ENCODE data around the gene PDZK1IP1. TPM values are rescaled to one million over a fixed set of nuclear protein-coding genes. Genes with fewer than 3 reads are reported as not detected.

The PDZK1IP1 gene
- polyA plus RNA-seq, 1 donor (not counting 4 experiments of a cell fraction or from before 2014, with no cell fraction given): 1.5 TPM

DNA sequence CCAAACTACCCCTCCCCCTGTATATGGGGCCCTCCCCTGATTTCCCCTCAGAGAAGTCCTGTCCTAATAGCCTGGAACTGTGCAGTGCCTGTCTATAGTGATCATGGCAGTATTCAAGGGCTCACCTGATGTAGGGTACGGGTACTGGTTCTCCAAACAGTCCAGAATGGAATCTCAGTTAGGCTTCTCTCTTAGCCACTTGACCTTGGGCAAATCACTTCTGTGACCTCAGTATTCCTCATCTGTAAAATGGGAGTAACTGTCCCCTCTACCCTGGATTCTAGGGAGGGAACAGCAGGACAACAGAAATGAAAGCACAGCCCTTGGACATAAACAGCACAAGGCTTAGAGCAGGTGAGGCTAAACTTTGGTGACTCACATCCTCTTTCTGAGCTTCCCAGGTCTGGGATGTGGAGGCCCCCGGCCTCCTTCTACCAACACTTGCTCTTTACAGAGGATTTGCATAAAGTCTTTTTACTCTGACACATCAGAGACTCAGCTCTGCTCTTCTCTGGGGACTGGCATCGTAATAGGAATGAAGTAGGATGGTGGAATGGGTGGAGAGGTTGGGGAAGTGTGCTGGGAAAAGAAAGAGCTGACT is 20.0 kb upstream of the PDZK1IP1 start:
- TF ChIP-seq, protein P1, sequence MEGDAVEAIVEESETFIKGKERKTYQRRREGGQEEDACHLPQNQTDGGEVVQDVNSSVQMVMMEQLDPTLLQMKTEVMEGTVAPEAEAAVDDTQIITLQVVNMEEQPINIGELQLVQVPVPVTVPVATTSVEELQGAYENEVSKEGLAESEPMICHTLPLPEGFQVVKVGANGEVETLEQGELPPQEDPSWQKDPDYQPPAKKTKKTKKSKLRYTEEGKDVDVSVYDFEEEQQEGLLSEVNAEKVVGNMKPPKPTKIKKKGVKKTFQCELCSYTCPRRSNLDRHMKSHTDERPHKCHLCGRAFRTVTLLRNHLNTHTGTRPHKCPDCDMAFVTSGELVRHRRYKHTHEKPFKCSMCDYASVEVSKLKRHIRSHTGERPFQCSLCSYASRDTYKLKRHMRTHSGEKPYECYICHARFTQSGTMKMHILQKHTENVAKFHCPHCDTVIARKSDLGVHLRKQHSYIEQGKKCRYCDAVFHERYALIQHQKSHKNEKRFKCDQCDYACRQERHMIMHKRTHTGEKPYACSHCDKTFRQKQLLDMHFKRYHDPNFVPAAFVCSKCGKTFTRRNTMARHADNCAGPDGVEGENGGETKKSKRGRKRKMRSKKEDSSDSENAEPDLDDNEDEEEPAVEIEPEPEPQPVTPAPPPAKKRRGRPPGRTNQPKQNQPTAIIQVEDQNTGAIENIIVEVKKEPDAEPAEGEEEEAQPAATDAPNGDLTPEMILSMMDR (optimal IDR thresholded peaks at IDR 0.05 in 1 of 3, IDR thresholded peaks at IDR 0.05 in 1 of 3, conservative IDR thresholded peaks at IDR 0.05 in 1 of 3; ENCODE audit: extremely low read depth in 1 of 3, insufficient read depth in 2 of 3, low read length in 3 of 3): no peak
- no peak for TF ChIP-seq EZH2 (IDR thresholded peaks at IDR 0.05; ENCODE audit: low read length)
- Histone ChIP-seq H3K9me3 (ENCODE audit: control insufficient read depth, low read depth, low read length) (no peaks in the 10 kb centered on the region), H3K36me3 (ENCODE audit: control insufficient read depth in 2 of 2, extremely low read depth in 1 of 2, insufficient read depth in 2 of 2, low read length in 2 of 2) (no peaks in the 10 kb centered on the region), H4K20me1 (ENCODE audit: control insufficient read depth, extremely low read depth, insufficient read depth, low read length) (no peaks in the 10 kb centered on the region), H3K4me3 (ENCODE audit: control insufficient read depth in 2 of 3, extremely low read depth in 1 of 3, insufficient read depth in 2 of 3, low read depth in 1 of 3, low read length in 3 of 3) (no peak overlapping the region), H3K27ac (ENCODE audit: control insufficient read depth, insufficient read depth, low read length) (no peak overlapping the region), H3K9me1 (ENCODE audit: control insufficient read depth, extremely low read depth, insufficient read depth, low read length) (no peaks in the 10 kb centered on the region), H2AFZ (ENCODE audit: control insufficient read depth, low read length) (no peak overlapping the region), H3K4me2 (ENCODE audit: control insufficient read depth, extremely low read depth, insufficient read depth, low read depth, low read length) (no peak overlapping the region), H3K4me1 (ENCODE audit: control insufficient read depth, extremely low read depth, insufficient read depth, low read length) (peaks cover 6% of the 10 kb centered on the region), H3K9ac (ENCODE audit: control insufficient read depth, extremely low read depth, insufficient read depth, low read length) (no peak overlapping the region), H3K27me3 (ENCODE audit: control insufficient read depth, extremely low read depth, insufficient read depth, low read length) (no peaks in the 10 kb centered on the region), H3K79me2 (ENCODE audit: control insufficient read depth, insufficient read depth, low read length) (no peaks in the 10 kb centered on the region)
- FAIRE-seq (peak; percentile 51), DNase-seq (ENCODE audit: low read depth, low spot score) (no peak)
- dilution Hi-C loops (cut with MboI; ENCODE audit: extremely low pct_ligation_motif_present, low sequenced_read_pairs): no loop called here

DNA sequence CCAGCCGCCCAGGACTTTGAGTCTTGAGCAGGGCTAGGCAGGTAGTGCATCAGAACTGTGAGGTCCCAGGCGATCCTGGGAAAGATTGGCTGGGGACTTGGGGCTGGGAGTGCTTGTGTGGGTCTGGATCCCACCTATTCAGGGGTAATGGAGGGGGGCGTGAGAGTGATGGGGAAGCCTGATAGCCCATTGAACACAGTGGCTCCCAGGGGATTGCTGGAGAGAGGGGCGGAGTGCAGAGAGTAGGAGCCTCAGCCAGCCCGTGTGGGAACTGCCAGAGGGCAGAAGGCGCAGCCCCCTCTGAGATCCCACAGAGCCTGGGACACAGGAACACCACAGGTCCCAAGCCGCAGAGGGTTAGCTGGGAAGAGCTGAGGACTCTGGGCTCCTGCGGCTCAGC is 19.3 kb upstream of the PDZK1IP1 start:
- Histone ChIP-seq H2AFZ (ENCODE audit: control insufficient read depth, low read length) (no peak overlapping the region), H4K20me1 (ENCODE audit: control insufficient read depth, extremely low read depth, insufficient read depth, low read length) (no peaks in the 10 kb centered on the region), H3K27me3 (ENCODE audit: control insufficient read depth, extremely low read depth, insufficient read depth, low read length) (no peaks in the 10 kb centered on the region), H3K36me3 (ENCODE audit: control insufficient read depth in 2 of 2, extremely low read depth in 1 of 2, insufficient read depth in 2 of 2, low read length in 2 of 2) (no peaks in the 10 kb centered on the region), H3K9me3 (ENCODE audit: control insufficient read depth, low read depth, low read length) (no peaks in the 10 kb centered on the region), H3K4me2 (ENCODE audit: control insufficient read depth, extremely low read depth, insufficient read depth, low read depth, low read length) (no peak overlapping the region), H3K9ac (ENCODE audit: control insufficient read depth, extremely low read depth, insufficient read depth, low read length) (no peak overlapping the region), H3K4me1 (ENCODE audit: control insufficient read depth, extremely low read depth, insufficient read depth, low read length) (peaks cover 6% of the 10 kb centered on the region), H3K27ac (ENCODE audit: control insufficient read depth, insufficient read depth, low read length) (no peak overlapping the region), H3K4me3 (ENCODE audit: control insufficient read depth in 2 of 3, extremely low read depth in 1 of 3, insufficient read depth in 2 of 3, low read depth in 1 of 3, low read length in 3 of 3) (no peak overlapping the region), H3K79me2 (ENCODE audit: control insufficient read depth, insufficient read depth, low read length) (no peaks in the 10 kb centered on the region), H3K9me1 (ENCODE audit: control insufficient read depth, extremely low read depth, insufficient read depth, low read length) (no peaks in the 10 kb centered on the region)
- DNase-seq (ENCODE audit: low read depth, low spot score) (no peak), FAIRE-seq (no peak)
- TF ChIP-seq, protein P1 (optimal IDR thresholded peaks at IDR 0.05 in 1 of 3, IDR thresholded peaks at IDR 0.05 in 1 of 3, conservative IDR thresholded peaks at IDR 0.05 in 1 of 3; ENCODE audit: extremely low read depth in 1 of 3, insufficient read depth in 2 of 3, low read length in 3 of 3): no peak
- TF ChIP-seq EZH2 (IDR thresholded peaks at IDR 0.05; ENCODE audit: low read length): no peak
- dilution Hi-C loops (cut with MboI; ENCODE audit: extremely low pct_ligation_motif_present, low sequenced_read_pairs): no loop called here
